ENCODE results near the gene PLIN1. TPM values are rescaled to one million over a fixed set of nuclear protein-coding genes. Genes with fewer than 3 reads are reported as not detected.

Gene PLIN1
- total RNA-seq, 2 experiments from 2014 or later = 0.50 to 1.1 TPM

DNA sequence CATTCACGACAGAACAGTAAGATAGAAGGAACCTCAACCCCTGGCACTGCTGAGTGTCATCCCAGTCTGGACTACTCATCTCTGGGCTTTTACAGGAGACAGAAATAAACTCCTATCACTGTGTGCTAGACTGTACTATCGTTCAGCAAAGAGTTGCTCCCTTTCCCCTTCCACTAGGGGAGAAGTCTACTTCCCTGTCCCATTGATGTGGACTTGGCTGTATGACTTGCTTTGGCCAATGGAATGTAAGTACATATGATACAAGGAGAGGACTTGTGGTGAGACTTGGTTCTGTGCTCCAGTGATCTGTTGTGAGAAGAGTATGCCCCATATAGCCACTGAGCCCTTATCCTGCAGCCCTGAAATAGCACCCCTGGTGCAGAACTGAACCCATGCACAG, 18.6 kb downstream of the PLIN1 start:
- peaks cover 12% of the 10 kb centered on the region for H3K4me1 Mint-ChIP-seq (ENCODE audit: low read depth)
- no peak for ATAC-seq
- no peaks in the 10 kb centered on the region for H3K36me3 Mint-ChIP-seq (ENCODE audit: low read depth)

DNA sequence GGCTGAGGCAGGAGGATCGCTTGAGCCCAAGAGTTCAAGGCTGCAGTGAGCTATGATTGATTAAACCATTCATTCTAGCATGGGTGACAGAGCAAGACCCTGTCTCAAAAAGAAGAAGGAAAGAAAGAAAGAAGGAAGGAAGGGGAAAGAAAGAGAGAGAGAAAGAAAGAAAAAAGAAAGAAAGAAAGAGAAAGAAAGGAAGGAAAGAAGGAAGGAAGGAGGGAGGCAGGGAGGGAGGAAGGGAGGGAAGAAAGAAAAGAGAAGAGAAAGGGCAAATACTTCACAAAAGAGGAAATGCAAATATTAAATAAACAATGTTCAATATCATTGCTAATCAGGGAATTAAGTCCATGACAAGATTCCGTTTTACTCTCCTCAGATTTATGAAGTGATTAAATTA, 19.9 kb downstream of the PLIN1 start:
- H3K4me3 Mint-ChIP-seq = no peak overlapping the region
- ChIA-PET CTCF (interaction anchor here (0.9 to 3.6 kb wide), 2 partner anchors 13 to 14 kb away, joined by 3 to 13 read pairs; no protein-coding TSS in a partner anchor), POLR2A (no interaction called here)
- H3K27me3 Mint-ChIP-seq = peaks cover 38% of the 10 kb centered on the region
- TF ChIP-seq, protein P1, sequence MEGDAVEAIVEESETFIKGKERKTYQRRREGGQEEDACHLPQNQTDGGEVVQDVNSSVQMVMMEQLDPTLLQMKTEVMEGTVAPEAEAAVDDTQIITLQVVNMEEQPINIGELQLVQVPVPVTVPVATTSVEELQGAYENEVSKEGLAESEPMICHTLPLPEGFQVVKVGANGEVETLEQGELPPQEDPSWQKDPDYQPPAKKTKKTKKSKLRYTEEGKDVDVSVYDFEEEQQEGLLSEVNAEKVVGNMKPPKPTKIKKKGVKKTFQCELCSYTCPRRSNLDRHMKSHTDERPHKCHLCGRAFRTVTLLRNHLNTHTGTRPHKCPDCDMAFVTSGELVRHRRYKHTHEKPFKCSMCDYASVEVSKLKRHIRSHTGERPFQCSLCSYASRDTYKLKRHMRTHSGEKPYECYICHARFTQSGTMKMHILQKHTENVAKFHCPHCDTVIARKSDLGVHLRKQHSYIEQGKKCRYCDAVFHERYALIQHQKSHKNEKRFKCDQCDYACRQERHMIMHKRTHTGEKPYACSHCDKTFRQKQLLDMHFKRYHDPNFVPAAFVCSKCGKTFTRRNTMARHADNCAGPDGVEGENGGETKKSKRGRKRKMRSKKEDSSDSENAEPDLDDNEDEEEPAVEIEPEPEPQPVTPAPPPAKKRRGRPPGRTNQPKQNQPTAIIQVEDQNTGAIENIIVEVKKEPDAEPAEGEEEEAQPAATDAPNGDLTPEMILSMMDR (IDR thresholded peaks at IDR 0.05) = no peak
- no peak for DNase-seq
- H3K36me3 Mint-ChIP-seq (ENCODE audit: low read depth) = peaks cover 2% of the 10 kb centered on the region
- no peak overlapping the region for H3K27ac Mint-ChIP-seq
- peaks cover 17% of the 10 kb centered on the region for H3K4me1 Mint-ChIP-seq (ENCODE audit: low read depth)
- H3K9me3 Mint-ChIP-seq = no peaks in the 10 kb centered on the region
- no peak for ATAC-seq
- intact Hi-C loops (cut with micrococcal nuclease) = no loop called here

More for the DNA sequence above, 18.6 kb downstream of the PLIN1 start:
- ChIA-PET CTCF (interaction anchor here (0.9 to 1.5 kb wide), 5 partner anchors 13 to 302 kb away, joined by 3 to 5 read pairs (median 3); no protein-coding TSS in a partner anchor), POLR2A (interaction anchor here (1.1 kb wide), 1 partner anchor 13 kb away, joined by 3 read pairs; no protein-coding TSS in a partner anchor)
- DNase-seq = no peak
- Mint-ChIP-seq H3K9me3 (no peaks in the 10 kb centered on the region), H3K27me3 (peaks cover 40% of the 10 kb centered on the region), H3K4me3 (no peak overlapping the region), H3K27ac (no peak overlapping the region)
- intact Hi-C loops (cut with micrococcal nuclease) = no loop called here
- TF ChIP-seq, protein P1 (IDR thresholded peaks at IDR 0.05) = no peak

DNA sequence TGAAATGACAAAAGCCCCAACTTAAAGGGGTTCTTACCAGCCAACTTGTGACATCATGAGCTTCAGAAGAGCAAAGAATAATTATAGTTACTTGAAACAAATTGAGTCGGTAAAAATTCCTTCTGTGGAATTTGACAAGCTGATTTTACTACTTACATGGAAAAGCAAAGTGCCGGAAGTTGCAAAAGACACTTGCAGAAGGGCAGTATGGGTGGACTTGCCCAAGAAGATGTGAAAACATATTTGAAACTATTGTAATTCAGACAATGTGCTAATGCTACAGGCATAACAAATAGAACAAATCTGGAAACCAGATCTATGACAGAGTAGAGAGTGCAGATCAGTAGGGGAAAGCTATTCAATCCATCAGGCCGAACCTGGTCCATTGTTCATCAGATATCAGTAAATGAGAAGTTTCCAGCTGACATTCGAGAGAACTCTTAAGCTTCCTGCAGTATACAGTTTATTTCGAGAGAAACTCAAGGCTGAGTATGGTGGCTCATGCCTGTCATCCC, 21.4 kb downstream of the PLIN1 start:
- TF ChIP-seq, protein P1 (IDR thresholded peaks at IDR 0.05) = no peak
- DNase-seq = no peak
- Mint-ChIP-seq H3K4me3 (no peak overlapping the region), H3K36me3 (ENCODE audit: low read depth) (peaks cover 3% of the 10 kb centered on the region), H3K27me3 (peaks cover 45% of the 10 kb centered on the region), H3K9me3 (no peaks in the 10 kb centered on the region), H3K4me1 (ENCODE audit: low read depth) (peaks cover 18% of the 10 kb centered on the region), H3K27ac (no peak overlapping the region)
- ATAC-seq = no peak
- CTCF ChIA-PET = interaction anchor here (1.4 to 3.6 kb wide), 4 partner anchors 10 to 15 kb away, joined by 3 to 13 read pairs (median 6); no protein-coding TSS in a partner anchor
- intact Hi-C loops (cut with micrococcal nuclease) = no loop called here
- POLR2A ChIA-PET = no interaction called here

DNA sequence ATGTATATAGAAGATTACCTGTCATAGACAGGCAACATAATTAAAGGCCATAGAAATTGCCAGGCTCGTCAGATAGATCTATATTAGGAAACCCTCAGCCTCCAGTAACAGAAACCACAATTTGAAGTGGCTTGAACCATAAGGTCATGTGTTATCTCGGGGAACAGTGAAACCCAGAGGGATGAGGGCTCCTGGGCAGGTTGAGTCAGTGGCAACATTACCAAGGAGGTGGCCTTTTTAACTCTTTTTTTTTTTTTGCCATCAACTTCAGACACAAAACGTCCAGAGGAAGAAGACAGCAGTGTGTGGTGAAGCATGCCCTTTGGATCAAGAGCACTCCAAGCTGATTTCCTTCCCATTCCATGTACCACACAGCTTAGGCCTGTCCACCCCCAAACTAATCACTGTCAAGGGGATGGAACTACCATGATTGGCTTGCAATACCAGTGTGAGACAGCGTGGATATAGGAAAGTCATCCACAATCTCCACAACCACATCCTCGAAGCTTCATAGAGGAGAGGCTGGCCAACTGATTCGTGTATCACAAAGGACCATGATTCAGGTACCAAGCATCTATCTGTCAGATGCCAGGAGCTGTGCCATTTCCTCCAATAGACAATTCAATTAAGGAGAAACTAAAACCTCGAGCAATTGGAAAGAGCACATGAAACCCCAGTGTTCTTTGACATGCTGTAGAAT, 22.9 kb downstream of the PLIN1 start:
- H3K4me1 Mint-ChIP-seq (ENCODE audit: low read depth) = peaks cover 18% of the 10 kb centered on the region
- CTCF ChIA-PET = interaction anchor here (2.0 to 3.6 kb wide), 2 partner anchors 10 to 17 kb away, joined by 8 to 13 read pairs; no protein-coding TSS in a partner anchor
- TF ChIP-seq, protein P1 (IDR thresholded peaks at IDR 0.05) = no peak
- peak; percentile 42 for DNase-seq
- H3K36me3 Mint-ChIP-seq (ENCODE audit: low read depth) = peaks cover 3% of the 10 kb centered on the region
- no peaks in the 10 kb centered on the region for H3K9me3 Mint-ChIP-seq
- POLR2A ChIA-PET = no interaction called here
- peaks cover 39% of the 10 kb centered on the region for H3K27me3 Mint-ChIP-seq
- H3K27ac Mint-ChIP-seq = no peak overlapping the region
- intact Hi-C loops (cut with micrococcal nuclease) = no loop called here
- peak; percentile 65 for ATAC-seq
- peak overlapping the region; percentile 73 for H3K4me3 Mint-ChIP-seq

Measured in activated CD8-positive, alpha-beta T cell treated with anti-CD3 and anti-CD28 coated beads for 36 hours (primary cell).